ENCODE data around the gene PLEK2. TPM values are rescaled to one million over a fixed set of nuclear protein-coding genes. Genes with fewer than 3 reads are reported as not detected.
"Not testable (repeated sequence)": the region's sequence is repeated elsewhere in the genome, so short reads cannot be mapped to it uniquely, and the experiment has no call there.

Gene PLEK2
- total and polyA plus RNA-seq, 5 experiments from 2014 or later: 0.53 to 3.2 (median 1.2) TPM

DNA sequence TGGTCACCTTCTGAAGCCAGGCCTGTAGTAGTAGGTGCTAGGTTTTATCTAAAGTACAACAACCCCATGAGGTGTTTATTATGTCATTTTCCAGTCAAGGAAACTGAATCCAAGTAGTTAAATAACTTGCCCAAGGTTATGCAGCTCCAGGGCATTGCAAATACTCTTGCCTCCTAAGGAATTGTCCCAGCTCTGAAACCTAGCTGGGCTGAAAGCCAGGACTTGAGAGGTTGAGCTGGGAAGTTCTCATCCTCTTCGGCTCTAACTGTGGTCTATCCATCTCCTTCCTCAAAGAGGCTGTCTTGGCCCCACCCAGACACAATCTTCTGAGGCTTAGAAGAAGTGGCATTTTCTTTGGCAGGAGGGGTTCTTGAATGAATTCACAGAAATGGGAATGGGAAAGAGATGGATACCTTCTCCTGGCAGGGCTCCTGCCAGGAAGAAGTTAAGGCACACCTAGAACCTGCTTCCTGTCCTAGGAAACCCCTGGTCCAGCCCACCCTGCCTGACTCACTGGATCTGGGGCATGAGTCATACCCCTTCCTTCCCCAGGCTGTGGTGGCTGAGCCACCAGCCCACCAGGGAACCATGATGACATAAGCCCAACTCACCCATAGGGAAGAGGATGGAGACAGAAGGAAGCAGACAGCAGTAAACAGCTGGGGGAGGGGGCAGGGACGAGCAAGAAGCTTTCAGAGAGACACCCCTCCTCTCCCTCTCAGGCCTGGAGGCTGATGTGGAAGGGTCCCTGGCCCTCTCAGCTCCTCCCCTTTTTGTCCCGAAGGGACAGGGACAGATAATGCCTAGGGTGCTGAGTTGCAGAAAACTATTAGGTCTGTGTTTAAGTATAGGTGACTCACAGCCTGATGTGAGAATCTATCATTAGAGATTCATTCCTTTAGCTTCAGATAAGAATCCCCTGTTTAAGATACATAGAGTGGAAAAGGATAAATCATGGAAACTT is 2.1 kb upstream of the PLEK2 start:
- no peak for ATAC-seq
- peak overlapping the region in 1 of 10 donors; percentile 37 for H3K27ac Mint-ChIP-seq
- no peaks in the 10 kb centered on the region for H3K36me3 Mint-ChIP-seq
- POLR2A ChIA-PET: no interaction called here
- no peaks in the 10 kb centered on the region for H3K9me3 Mint-ChIP-seq
- H3K4me3 Mint-ChIP-seq: no peak overlapping the region
- peaks cover 0 to 6% (median 4%) of the 10 kb centered on the region in 5 donors for H3K27me3 Mint-ChIP-seq
- peaks cover 6 to 15% (median 9%) of the 10 kb centered on the region in 4 donors for H3K4me1 Mint-ChIP-seq
- no peak for DNase-seq

GRCh38 chr14:67411370-67411769 is 595 bp downstream of the PLEK2 start:
- peaks cover 0 to 6% (median 4%) of the 10 kb centered on the region in 5 donors for H3K27me3 Mint-ChIP-seq
- H3K9me3 Mint-ChIP-seq: no peaks in the 10 kb centered on the region
- no peak for DNase-seq
- peaks cover 6 to 15% (median 9%) of the 10 kb centered on the region in 4 donors for H3K4me1 Mint-ChIP-seq
- no peak for ATAC-seq
- POLR2A ChIA-PET: interaction anchor here (1.0 kb wide), 2 partner anchors 52 to 76 kb away, joined by 3 to 4 read pairs; partner anchors contain the start of genes ATP6V1D and EIF2S1
- H3K27ac Mint-ChIP-seq: no peak overlapping the region
- peak overlapping the region in 9 of 10 donors; percentile 19 to 82 (median 71) for H3K4me3 Mint-ChIP-seq
- no peaks in the 10 kb centered on the region for H3K36me3 Mint-ChIP-seq

DNA sequence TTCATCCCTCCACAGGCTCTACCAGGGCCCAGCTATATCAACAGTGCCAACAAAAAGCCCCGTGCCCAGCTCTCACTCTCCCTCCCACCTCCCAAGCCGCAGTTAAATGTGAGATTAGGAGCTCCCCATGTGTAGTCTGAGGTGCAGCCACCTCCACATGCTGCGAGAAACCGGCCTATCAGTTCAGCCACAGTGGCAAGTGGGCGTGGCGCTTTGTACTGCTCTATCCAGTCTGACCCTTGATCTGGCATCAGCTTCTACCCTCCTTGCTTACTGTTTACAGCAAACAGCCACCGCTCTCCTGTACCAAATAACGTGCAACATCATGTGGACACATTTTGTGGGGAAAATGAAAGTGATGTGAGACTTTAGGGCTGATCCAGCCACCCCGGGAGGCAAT is 1.7 kb downstream of the PLEK2 start:
- no peak overlapping the region for H3K4me3 Mint-ChIP-seq
- H3K4me1 Mint-ChIP-seq: peaks cover 6 to 14% (median 9%) of the 10 kb centered on the region in 4 donors
- POLR2A ChIA-PET: no interaction called here
- DNase-seq (no peak), ATAC-seq (no peak)
- no peaks in the 10 kb centered on the region for H3K36me3 Mint-ChIP-seq
- no peak overlapping the region for H3K27ac Mint-ChIP-seq
- peaks cover 0 to 5% (median 4%) of the 10 kb centered on the region in 5 donors for H3K27me3 Mint-ChIP-seq
- H3K9me3 Mint-ChIP-seq: no peaks in the 10 kb centered on the region

GRCh38 chr14:67409461-67409860 is 2.5 kb downstream of the PLEK2 start:
- Mint-ChIP-seq H3K9me3 (no peaks in the 10 kb centered on the region), H3K27me3 (peaks cover 0 to 5% (median 4%) of the 10 kb centered on the region in 5 donors), H3K4me3 (no peak overlapping the region), H3K4me1 (peaks cover 6 to 12% (median 9%) of the 10 kb centered on the region in 4 donors), H3K36me3 (no peaks in the 10 kb centered on the region), H3K27ac (no peak overlapping the region)
- ATAC-seq: no peak
- no peak for DNase-seq
- POLR2A ChIA-PET: no interaction called here

DNA sequence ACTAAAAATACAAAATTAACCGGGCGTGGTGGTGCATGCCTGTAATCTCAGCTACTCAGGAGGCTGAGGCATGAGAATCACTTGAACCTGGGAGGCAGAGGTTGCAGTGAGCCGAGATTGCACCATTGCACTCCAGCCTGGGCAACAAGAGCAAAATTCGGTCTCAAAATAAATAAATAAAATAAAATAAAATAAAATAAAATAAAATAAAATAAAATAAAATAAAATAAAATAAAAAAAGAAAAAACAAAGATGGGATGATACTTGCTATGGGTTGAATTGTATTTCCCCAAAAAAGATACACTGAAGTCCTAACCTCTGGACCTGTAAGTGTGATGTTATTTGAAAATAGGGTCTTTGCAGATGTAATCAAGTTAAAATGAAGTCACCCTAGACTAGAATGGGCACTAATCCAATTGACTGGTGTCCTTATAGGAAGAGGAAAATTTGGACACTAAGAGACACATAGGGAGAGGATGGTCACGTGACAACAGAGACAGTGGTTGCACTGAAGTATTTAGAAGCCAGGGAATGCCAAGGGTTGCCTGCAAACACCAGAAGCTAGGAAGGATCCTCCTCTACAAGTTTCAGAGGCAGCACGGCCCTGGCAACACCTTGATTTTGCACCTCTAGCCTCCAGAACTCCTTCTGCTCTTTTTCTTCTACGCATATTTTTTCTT is 3.7 kb downstream of the PLEK2 start:
- peaks cover 6 to 10% (median 8%) of the 10 kb centered on the region in 4 donors for H3K4me1 Mint-ChIP-seq
- ATAC-seq, H3K36me3 Mint-ChIP-seq, H3K4me3 Mint-ChIP-seq, H3K27me3 Mint-ChIP-seq, H3K9me3 Mint-ChIP-seq, H3K27ac Mint-ChIP-seq, POLR2A ChIA-PET, DNase-seq: not testable (repeated sequence)

- no peak for DNase-seq
- H3K4me3 Mint-ChIP-seq: no peak overlapping the region
- H3K36me3 Mint-ChIP-seq: no peaks in the 10 kb centered on the region
- H3K4me1 Mint-ChIP-seq: no peaks in the 10 kb centered on the region
- POLR2A ChIA-PET: interaction anchor here (0.7 kb wide), 2 partner anchors 119 to 243 kb away, joined by 3 to 5 read pairs; no protein-coding TSS in a partner anchor
- ATAC-seq: no peak
- no peak overlapping the region for H3K27ac Mint-ChIP-seq
- H3K27me3 Mint-ChIP-seq: no peaks in the 10 kb centered on the region
- peaks cover 0 to 5% (median 0%) of the 10 kb centered on the region in 9 donors for H3K9me3 Mint-ChIP-seq
Observed at GRCh38 chr14:67405771-67406170, 6.2 kb downstream of the PLEK2 start.

DNA sequence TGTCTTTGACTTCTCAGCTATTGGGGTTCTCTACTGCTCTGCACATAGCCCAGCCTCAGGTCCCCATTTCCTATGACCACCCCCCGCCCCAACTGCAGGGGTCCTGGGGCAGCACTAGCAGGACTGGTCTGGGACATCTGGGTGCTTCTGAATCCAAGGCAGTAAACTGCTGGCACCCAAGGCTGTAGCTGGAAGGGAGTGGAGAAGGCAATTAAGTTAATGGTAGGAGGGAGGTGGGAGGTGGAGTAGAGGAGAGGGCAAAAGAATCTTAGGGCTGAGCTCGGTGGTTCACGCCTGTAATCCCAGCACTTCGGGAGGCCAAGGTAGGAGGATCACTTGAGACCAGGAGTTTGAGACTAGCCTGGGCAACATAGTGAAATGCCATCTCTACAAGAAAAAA is 11.5 kb downstream of the PLEK2 start:
- no peaks in the 10 kb centered on the region for H3K4me1 Mint-ChIP-seq
- no peak for ATAC-seq
- no peaks in the 10 kb centered on the region for H3K36me3 Mint-ChIP-seq

DNA sequence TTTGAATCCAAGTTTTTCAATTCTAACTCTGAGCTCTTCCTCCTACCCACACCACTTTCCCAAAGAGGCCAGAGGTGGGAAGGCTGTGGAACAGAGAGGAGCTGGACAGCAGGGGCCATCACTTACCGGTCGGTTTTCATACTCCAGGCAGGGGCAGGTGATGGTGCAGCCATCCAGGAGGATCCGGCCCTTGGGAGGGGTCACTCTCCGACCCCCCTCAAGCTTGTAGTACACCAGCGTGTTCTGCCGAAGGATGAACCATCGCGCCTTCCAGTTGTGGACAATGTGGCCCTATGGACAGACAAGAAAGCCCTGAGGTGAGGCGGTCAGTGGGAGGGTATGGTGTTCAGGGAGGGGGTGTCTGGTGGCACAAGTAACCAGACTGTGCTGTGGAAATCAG is 14.4 kb downstream of the PLEK2 start:
- ATAC-seq (no peak), DNase-seq (no peak)
- H3K9me3 Mint-ChIP-seq: peaks cover 0 to 1% (median 0%) of the 10 kb centered on the region in 9 donors
- peaks cover 0 to 8% (median 0%) of the 10 kb centered on the region in 5 donors for H3K27me3 Mint-ChIP-seq
- H3K4me1 Mint-ChIP-seq: no peaks in the 10 kb centered on the region
- H3K4me3 Mint-ChIP-seq: no peak overlapping the region
- POLR2A ChIA-PET: no interaction called here
- H3K36me3 Mint-ChIP-seq: no peaks in the 10 kb centered on the region
- no peak overlapping the region for H3K27ac Mint-ChIP-seq

More for the DNA sequence above, 11.5 kb downstream of the PLEK2 start:
- peaks cover 0 to 8% (median 0%) of the 10 kb centered on the region in 5 donors for H3K27me3 Mint-ChIP-seq
- POLR2A ChIA-PET: no interaction called here
- DNase-seq: no peak
- no peak overlapping the region for H3K4me3 Mint-ChIP-seq
- H3K9me3 Mint-ChIP-seq: peaks cover 0 to 5% (median 0%) of the 10 kb centered on the region in 9 donors
- H3K27ac Mint-ChIP-seq: peak overlapping the region in 2 of 10 donors; percentile 19 to 53

DNA sequence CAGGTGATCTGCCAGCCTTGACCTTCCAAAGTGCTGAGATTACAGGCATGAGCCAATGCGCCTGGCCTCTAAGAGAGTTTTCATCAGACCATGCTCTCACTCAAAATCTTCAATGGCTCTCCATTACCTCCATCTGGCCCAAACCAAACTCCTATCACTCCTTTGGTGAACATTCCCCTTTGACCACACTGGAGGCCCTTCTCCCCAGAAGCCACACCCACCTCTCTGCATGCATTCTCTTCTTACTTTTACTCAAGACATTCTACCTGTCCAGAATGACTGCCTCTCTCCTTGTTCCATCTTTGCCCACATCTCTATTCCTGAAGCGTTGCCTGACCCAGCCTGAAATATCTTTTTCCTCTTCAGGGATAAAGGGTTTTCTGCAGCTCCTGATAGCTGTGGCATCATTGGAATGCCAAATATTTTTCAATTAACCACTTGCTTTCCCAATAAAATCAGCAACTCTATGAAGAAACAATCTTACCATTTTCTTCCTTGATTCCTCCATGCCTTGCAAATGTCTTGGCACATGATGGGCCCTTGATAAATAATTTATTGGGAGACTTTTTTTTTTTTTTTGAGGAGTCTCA is 15.5 kb downstream of the PLEK2 start:
- peaks cover 0 to 8% (median 0%) of the 10 kb centered on the region in 5 donors for H3K27me3 Mint-ChIP-seq
- H3K27ac Mint-ChIP-seq: peak overlapping the region in 2 of 10 donors; percentile 2 to 16
- H3K36me3 Mint-ChIP-seq: no peaks in the 10 kb centered on the region
- H3K4me1 Mint-ChIP-seq: peaks cover 0 to 2% (median 0%) of the 10 kb centered on the region in 4 donors
- POLR2A ChIA-PET: no interaction called here
- H3K9me3 Mint-ChIP-seq: no peaks in the 10 kb centered on the region
- ATAC-seq: no peak
- H3K4me3 Mint-ChIP-seq: no peak overlapping the region
- no peak for DNase-seq

DNA sequence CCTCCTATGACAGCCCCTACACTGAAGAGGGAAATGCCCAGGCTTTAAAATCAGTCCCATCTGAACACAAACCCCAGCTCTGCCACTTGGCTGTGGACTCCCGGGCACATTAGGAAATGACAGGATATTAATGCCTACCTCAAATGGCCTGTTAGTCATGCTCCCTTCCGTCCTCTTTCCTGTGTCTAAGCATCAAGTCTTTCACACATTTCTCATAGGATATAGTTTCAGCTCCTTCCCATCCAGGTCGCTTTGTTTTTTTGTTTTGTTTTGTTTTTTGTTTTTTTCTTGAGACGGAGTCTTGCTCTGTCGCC is 16.1 kb downstream of the PLEK2 start:
- Mint-ChIP-seq H3K27ac (no peak overlapping the region), H3K27me3 (peaks cover 0 to 8% (median 0%) of the 10 kb centered on the region in 5 donors), H3K9me3 (no peaks in the 10 kb centered on the region), H3K4me1 (peaks cover 0 to 2% (median under 1%) of the 10 kb centered on the region in 4 donors), H3K4me3 (no peak overlapping the region), H3K36me3 (no peaks in the 10 kb centered on the region)
- ATAC-seq (no peak), DNase-seq (no peak)
- POLR2A ChIA-PET: no interaction called here

DNA sequence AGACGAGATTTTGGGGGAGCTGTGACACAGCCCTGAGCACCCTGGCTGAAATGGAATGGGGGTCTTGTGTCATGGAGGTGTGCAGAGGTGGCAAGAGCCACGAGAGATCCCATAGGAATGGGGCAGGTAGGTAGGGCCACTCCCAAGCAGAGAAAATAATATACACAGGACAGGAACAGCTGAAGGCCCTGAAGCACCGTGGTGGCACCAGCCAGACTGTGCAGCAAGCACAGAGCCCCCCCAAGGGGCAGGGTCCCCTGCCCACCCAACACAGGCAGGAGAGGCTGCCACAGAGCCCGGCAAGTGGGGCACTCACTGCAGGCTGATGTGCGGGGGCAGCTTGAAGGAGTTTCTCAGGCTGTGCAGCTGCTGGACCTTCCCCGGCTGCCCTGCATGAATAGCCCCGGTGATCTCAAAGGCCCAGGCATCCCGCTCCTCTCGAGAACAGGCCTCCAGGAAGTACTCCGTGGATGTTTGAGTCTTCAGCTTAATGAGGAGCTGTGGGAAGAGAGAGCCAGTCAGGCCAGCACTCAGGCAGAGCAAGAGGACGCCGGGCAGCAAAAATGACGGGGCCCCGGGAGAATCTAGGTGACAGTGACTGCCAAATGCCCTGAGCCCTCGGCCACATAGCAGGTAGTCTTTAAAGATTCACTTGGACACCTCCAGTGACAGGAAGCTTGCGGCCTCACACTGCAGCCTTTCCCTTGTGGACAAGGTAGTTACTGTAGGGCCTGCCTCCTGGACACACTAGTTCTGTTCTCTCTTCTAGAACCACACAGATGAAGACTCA is 16.7 kb downstream of the PLEK2 start:
- peaks cover 0 to 8% (median 0%) of the 10 kb centered on the region in 5 donors for H3K27me3 Mint-ChIP-seq
- H3K4me1 Mint-ChIP-seq: peaks cover 0 to 4% (median 1%) of the 10 kb centered on the region in 4 donors
- DNase-seq (no peak), ATAC-seq (no peak)
- H3K9me3 Mint-ChIP-seq: no peaks in the 10 kb centered on the region
- no peaks in the 10 kb centered on the region for H3K36me3 Mint-ChIP-seq
- no peak overlapping the region for H3K4me3 Mint-ChIP-seq
- POLR2A ChIA-PET: interaction anchor here (0.6 kb wide), 1 partner anchor 17 kb away, joined by 3 read pairs; no protein-coding TSS in a partner anchor
- H3K27ac Mint-ChIP-seq: no peak overlapping the region

GRCh38 chr14:67393689-67394088 is 18.3 kb downstream of the PLEK2 start:
- Mint-ChIP-seq H3K36me3 (no peaks in the 10 kb centered on the region), H3K4me3 (no peak overlapping the region), H3K27ac (no peak overlapping the region), H3K9me3 (no peaks in the 10 kb centered on the region), H3K4me1 (peaks cover 0 to 4% (median 1%) of the 10 kb centered on the region in 4 donors), H3K27me3 (peaks cover 0 to 7% (median 0%) of the 10 kb centered on the region in 5 donors)
- no peak for DNase-seq
- ATAC-seq: no peak
- POLR2A ChIA-PET: no interaction called here
